B cell (primary cell): ENCODE data around the gene PACC1. TPM values are rescaled to one million over a fixed set of nuclear protein-coding genes. Genes with fewer than 3 reads are reported as not detected.

Experiments used
- ATAC-seq: fragments of 200-7000 bp; cut with Tn5 transposase; one replicate; pipeline ENCODE4 v1.10.0; 2021; ENCODE audit warnings: low read depth, mild to moderate bottlenecking, moderate number of reproducible peaks, moderate library complexity
- CTCF ChIA-PET: fragments of 350-600 bp; sonication (Branson Sonifier 250); formaldehyde crosslinking; loops from one replicate; lab custom pipeline; 2021; ENCODE audit warnings: antibody characterized with exemption, inconsistent platforms; lab: Charles Lee
- POLR2A ChIA-PET: fragments of 350-600 bp; sonication (Branson Sonifier 250); formaldehyde crosslinking; loops from one replicate; lab custom pipeline; 2021; ENCODE audit warnings: antibody characterized with exemption; lab: Charles Lee
- DNase-seq: peaks from one replicate; pipeline ENCODE4 v3.0.0; 2013
- H2AFZ ChIP-seq: 2 replicates; pipeline ENCODE4 v1.6.1; 2012; ENCODE audit warnings: mild to moderate bottlenecking, low read depth, low read length; ENCODE audit not compliant: insufficient read depth, poor library complexity, severe bottlenecking
- H3K27ac ChIP-seq, 2 donors: 1 replicate in 1 of 2; 2 replicates in 1 of 2; pipeline ENCODE4 v1.5.1; 2012 to 2013; ENCODE audit warnings: low read length in 2 of 2, mild to moderate bottlenecking in 2 of 2, moderate library complexity in 1 of 2
- H3K27me3 ChIP-seq, 4 experiments: fragments of 200-600 bp in 1 of 4; sonication (generic) in 1 of 4; replicated peaks in 1 of 4; 1 replicate in 2 of 4; 2 replicates in 2 of 4; pipeline versions ENCODE4 v1.6.1 to v1.7.0; 2013 to 2016; ENCODE audit warnings: low read length in 3 of 4, mild to moderate bottlenecking in 2 of 4, mixed read lengths in 1 of 4, moderate library complexity in 1 of 4; ENCODE audit not compliant: insufficient read depth in 4 of 4, control insufficient read depth in 3 of 4; ENCODE audit errors: control extremely low read depth in 1 of 4
- H3K36me3 ChIP-seq, 2 experiments: replicated peaks in 1 of 2; 1 replicate in 1 of 2; 2 replicates in 1 of 2; pipeline versions ENCODE4 v1.6.1 to v1.7.1; 2013; ENCODE audit warnings: low read length in 1 of 2; ENCODE audit not compliant: insufficient read depth in 2 of 2, control insufficient read depth in 1 of 2; ENCODE audit errors: control extremely low read depth in 1 of 2, extremely low read depth in 1 of 2
- H3K4me1 ChIP-seq, 2 donors: fragments of 200-600 bp in 1 of 2; sonication (generic) in 1 of 2; 1 replicate in 1 of 2; 2 replicates in 1 of 2; pipeline versions ENCODE4 v1.5.1 to v1.6.1; 2013 to 2017; ENCODE audit warnings: low read length in 2 of 2; ENCODE audit not compliant: control insufficient read depth in 2 of 2, insufficient read depth in 2 of 2
- H3K4me2 ChIP-seq: replicated peaks from 2 replicates; pipeline ENCODE3; 2012; ENCODE audit warnings: mild to moderate bottlenecking, low read depth, low read length; ENCODE audit not compliant: poor library complexity, severe bottlenecking
- H3K4me3 ChIP-seq, 5 experiments: fragments of 200-600 bp in 1 of 5; sonication (generic) in 1 of 5; 1 replicate in 3 of 5; 2 replicates in 2 of 5; pipeline versions ENCODE4 v1.5.1 to v1.7.0; 2011 to 2016; ENCODE audit warnings: low read length in 4 of 5, mild to moderate bottlenecking in 4 of 5, low read depth in 2 of 5, control low read depth in 1 of 5, moderate library complexity in 1 of 5; ENCODE audit not compliant: insufficient read depth in 1 of 5; ENCODE audit errors: control extremely low read depth in 1 of 5, extremely low read depth in 1 of 5
- H3K79me2 ChIP-seq: fragments of 200-600 bp; sonication (generic); one replicate; pipeline ENCODE4 v1.6.0; 2016; ENCODE audit warnings: low read length; ENCODE audit not compliant: control insufficient read depth, insufficient read depth
- H3K9ac ChIP-seq: fragments of 200-600 bp; sonication (generic); 2 replicates; pipeline ENCODE4 v1.6.1; 2017; ENCODE audit warnings: mild to moderate bottlenecking, low read length, moderate library complexity
- H3K9me3 ChIP-seq, 3 donors: one replicate each; pipeline versions ENCODE4 v1.6.1 to v1.7.1; 2013; ENCODE audit warnings: low read length in 2 of 3; ENCODE audit not compliant: control insufficient read depth in 2 of 3, insufficient read depth in 1 of 3; ENCODE audit errors: control extremely low read depth in 1 of 3
- H4K20me1 ChIP-seq: 2 replicates; pipeline ENCODE4 v1.6.0; 2012; ENCODE audit warnings: mild to moderate bottlenecking, low read length; ENCODE audit not compliant: insufficient read depth, control insufficient read depth, poor library complexity, severe bottlenecking
- H3K27ac Mint-ChIP-seq: one replicate; pipeline ENCODE4 v1.8.0; 2021; ENCODE audit warnings: mixed read lengths
- H3K27me3 Mint-ChIP-seq: one replicate; pipeline ENCODE4 v1.8.0; 2021; ENCODE audit warnings: mixed read lengths
- H3K4me1 Mint-ChIP-seq: one replicate; pipeline ENCODE4 v1.8.0; 2021; ENCODE audit warnings: mixed read lengths
- H3K4me3 Mint-ChIP-seq: one replicate; pipeline ENCODE4 v1.8.0; 2021; ENCODE audit warnings: mixed read lengths
- H3K9me3 Mint-ChIP-seq: one replicate; pipeline ENCODE4 v1.8.0; 2022; ENCODE audit warnings: mixed read lengths; ENCODE audit not compliant: insufficient read depth
- EZH2 ChIP-seq: IDR thresholded peaks from 2 replicates; pipeline ENCODE4 v1.6.1; 2012; ENCODE audit warnings: borderline replicate concordance, low read depth, mild to moderate bottlenecking, moderate library complexity, low read length; ENCODE audit not compliant: insufficient read depth, poor library complexity, severe bottlenecking
- WGBS: methylation state at CpG from one replicate; pipeline ENCODE4 v1.1.5; 2013; ENCODE audit warnings: missing lambda C conversion rate; ENCODE audit not compliant: insufficient coverage; 5-methylcytosine and 5-hydroxymethylcytosine counted together
- intact Hi-C: fragments of 100-400 bp; cut with micrococcal nuclease; formaldehyde crosslinking; loops from one replicate; pipeline ENCODE4 v1.10.0; 2022
- polyA minus RNA-seq: library from RNA; depleted of rRNA, polyadenylated mRNA; stranded (reverse); fragments of >200 nt; gene quantifications from 2 replicates; pipeline ENCODE4 v1.2.3, GENCODE V29; 2012
- polyA plus RNA-seq: library from polyadenylated mRNA; depleted of rRNA; stranded (reverse); fragments of >200 nt; gene quantifications from 2 replicates; pipeline ENCODE4 v1.2.3, GENCODE V29; 2012
- total RNA-seq, 2 donors: library from RNA; stranded (reverse); fragments of 120-200 nt in 1 of 2; gene quantifications; 1 replicate in 1 of 2; 2 replicates in 1 of 2; pipeline versions ENCODE4 v1.2.3 to v1.2.4, GENCODE V29; 2013 to 2022
- TF ChIP-seq, protein P1 (sequence below): fragments of 200-600 bp; IDR thresholded peaks from one replicate; pipeline ENCODE4 v1.8.0; 2022; ENCODE audit warnings: antibody characterized with exemption, mild to moderate bottlenecking

Gene PACC1
- total RNA-seq (16.7 and 18.3 TPM in 2 replicates), polyA plus RNA-seq (14.4 and 15.9 TPM in 2 replicates), polyA minus RNA-seq (15.5 and 29.5 TPM in 2 replicates)
- total RNA-seq (2013) = 18.1 TPM

DNA sequence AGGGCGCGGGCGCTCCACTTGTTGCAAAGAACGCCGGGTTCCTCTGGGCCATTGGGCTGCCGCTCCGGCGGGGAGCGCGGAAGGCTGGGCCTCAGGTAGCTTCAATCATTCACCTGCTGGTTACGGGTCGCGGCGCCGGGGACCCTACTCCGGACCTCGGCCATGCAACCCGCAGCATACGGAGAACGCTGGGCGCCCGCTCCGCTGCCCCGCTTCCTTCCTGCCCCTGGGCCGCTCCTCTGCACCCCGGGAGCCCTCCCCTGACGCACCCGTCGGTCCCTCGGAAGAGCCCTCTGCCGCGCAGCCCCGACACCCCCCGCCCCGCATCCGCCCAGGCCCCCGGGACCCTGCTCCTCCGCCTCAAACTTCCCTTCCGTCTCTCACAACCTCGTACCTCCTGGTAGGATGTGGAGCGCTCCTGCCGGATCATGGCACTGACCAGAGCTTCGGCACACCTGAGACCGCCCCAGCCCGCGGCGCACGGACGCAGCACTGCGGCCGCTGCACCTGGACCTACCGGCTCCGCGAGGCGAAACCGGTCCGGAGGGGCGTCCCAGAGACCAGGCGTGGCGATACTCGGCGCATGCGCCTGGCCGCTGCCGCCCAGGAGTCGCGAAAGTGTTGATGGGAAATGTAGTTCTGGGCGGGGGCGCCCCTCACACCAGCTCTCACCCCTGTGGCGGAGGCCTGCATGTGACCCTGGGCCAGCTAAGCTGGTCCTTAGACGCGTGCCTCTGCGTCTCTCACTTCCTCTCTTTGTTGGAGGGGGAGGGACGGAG lies at the start of gene PACC1:
Gene PACC1, minus strand, starts transcription at position 559 of the 779 bp plus-strand sequence. Its CDS starts 129 bp downstream, at position 430.
- Mint-ChIP-seq H3K27ac (peak within 1 kb of the TSS; percentile 86), H3K9me3 (no peaks in the 10 kb centered on the region), H3K27me3 (no peaks in the 10 kb centered on the region), H3K4me1 (peaks cover 39% of the 10 kb centered on the region), H3K4me3 (peak within 1 kb of the TSS; percentile 99)
- Histone ChIP-seq H3K36me3 (peaks cover 0 to 17% of the 10 kb centered on the region in 2 experiments), H4K20me1 (peaks cover 10% of the 10 kb centered on the region), H3K9me3 (no peaks in the 10 kb centered on the region), H3K4me2 (peak within 1 kb of the TSS; percentile 80), H3K27ac (peak within 1 kb of the TSS; percentile 83 to 84), H3K4me3 (peak within 1 kb of the TSS; percentile 64 to 93 (median 83)), H3K9ac (peak within 1 kb of the TSS; percentile 82), H2AFZ (peak within 1 kb of the TSS; percentile 98), H3K4me1 (peaks cover 24 to 35% of the 10 kb centered on the region in 2 donors), H3K27me3 (no peaks in the 10 kb centered on the region), H3K79me2 (peaks cover 44% of the 10 kb centered on the region)
- under 1% methylated on average over 68 of the region's 74 CpGs for WGBS
- ChIA-PET CTCF (interaction anchor here (1.0 to 2.7 kb wide), 5 partner anchors 42 to 734 kb away, joined by 4 to 15 read pairs (median 5); partner anchors contain the start of genes DTL and INTS7), POLR2A (interaction anchor here (0.8 to 1.0 kb wide), 3 partner anchors 16 to 129 kb away, joined by 4 to 5 read pairs (median 4); partner anchors contain the start of gene NENF)
- intact Hi-C loops = loop anchor here (1.0 to 5.0 kb wide), 10 partner anchors 18 to 835 kb away; partner anchors contain the start of genes ANGEL2, DTL, FLVCR1 and INTS7
- TF ChIP-seq, protein P1, sequence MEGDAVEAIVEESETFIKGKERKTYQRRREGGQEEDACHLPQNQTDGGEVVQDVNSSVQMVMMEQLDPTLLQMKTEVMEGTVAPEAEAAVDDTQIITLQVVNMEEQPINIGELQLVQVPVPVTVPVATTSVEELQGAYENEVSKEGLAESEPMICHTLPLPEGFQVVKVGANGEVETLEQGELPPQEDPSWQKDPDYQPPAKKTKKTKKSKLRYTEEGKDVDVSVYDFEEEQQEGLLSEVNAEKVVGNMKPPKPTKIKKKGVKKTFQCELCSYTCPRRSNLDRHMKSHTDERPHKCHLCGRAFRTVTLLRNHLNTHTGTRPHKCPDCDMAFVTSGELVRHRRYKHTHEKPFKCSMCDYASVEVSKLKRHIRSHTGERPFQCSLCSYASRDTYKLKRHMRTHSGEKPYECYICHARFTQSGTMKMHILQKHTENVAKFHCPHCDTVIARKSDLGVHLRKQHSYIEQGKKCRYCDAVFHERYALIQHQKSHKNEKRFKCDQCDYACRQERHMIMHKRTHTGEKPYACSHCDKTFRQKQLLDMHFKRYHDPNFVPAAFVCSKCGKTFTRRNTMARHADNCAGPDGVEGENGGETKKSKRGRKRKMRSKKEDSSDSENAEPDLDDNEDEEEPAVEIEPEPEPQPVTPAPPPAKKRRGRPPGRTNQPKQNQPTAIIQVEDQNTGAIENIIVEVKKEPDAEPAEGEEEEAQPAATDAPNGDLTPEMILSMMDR = no peak
- TF ChIP-seq EZH2 = no peak
- ATAC-seq (peak; percentile 98), DNase-seq (peak; percentile 98)
